NCI-H187 treated with DMSO at 0.1 percent for 48 hours (cell line): Measurements from ENCODE around the gene PLIN4.
"Not testable (repeated sequence)": the region's sequence is repeated elsewhere in the genome, so short reads cannot be mapped to it uniquely, and the experiment has no call there.

Source experiments
- DNase-seq: peaks from one replicate; lab custom pipeline; 2025; lab: John Stamatoyannopoulos, UW

PLIN4 gene

GRCh38 chr19:4518345-4519171, at the start of gene PLIN4:
Gene PLIN4, minus strand, starts transcription at chr19:4518486. Its CDS starts 214 bp downstream, at chr19:4518272.
- no peak for DNase-seq

GRCh38 chr19:4567584-4568071, 49.3 kb upstream of the PLIN4 start:
- no peak for DNase-seq

GRCh38 chr19:4566402-4567051, 48.2 kb upstream of the PLIN4 start:
- no peak for DNase-seq

- not testable (repeated sequence) for DNase-seq
Measured at GRCh38 chr19:4563562-4563961, 45.3 kb upstream of the PLIN4 start.

- DNase-seq: not testable (repeated sequence)
Measured at GRCh38 chr19:4562085-4562484, 43.8 kb upstream of the PLIN4 start.

GRCh38 chr19:4559569-4559968, 41.3 kb upstream of the PLIN4 start, which contains the start of gene SEMA6B:
Gene SEMA6B, minus strand, starts transcription at chr19:4559684. Its CDS starts 1,227 bp downstream, at chr19:4558457.
- no peak for DNase-seq

- DNase-seq: no peak
Measured at GRCh38 chr19:4557971-4558941, 40.0 kb upstream of the PLIN4 start.

- DNase-seq: no peak
Measured at GRCh38 chr19:4557144-4557970, 39.1 kb upstream of the PLIN4 start.

GRCh38 chr19:4556597-4557127, 38.4 kb upstream of the PLIN4 start:
- DNase-seq: no peak

- no peak for DNase-seq
Measured at GRCh38 chr19:4555657-4556561, 37.6 kb upstream of the PLIN4 start.

- no peak for DNase-seq
Measured at GRCh38 chr19:4554717-4555116, 36.4 kb upstream of the PLIN4 start.

GRCh38 chr19:4553775-4554174, 35.5 kb upstream of the PLIN4 start:
- DNase-seq: no peak

GRCh38 chr19:4553092-4553695, 34.9 kb upstream of the PLIN4 start:
- no peak for DNase-seq

- DNase-seq: no peak
Measured at GRCh38 chr19:4552525-4552819, 34.2 kb upstream of the PLIN4 start.

GRCh38 chr19:4550479-4551050, 32.3 kb upstream of the PLIN4 start:
- DNase-seq: no peak

GRCh38 chr19:4550018-4550417, 31.7 kb upstream of the PLIN4 start:
- no peak for DNase-seq

GRCh38 chr19:4548238-4548584, 29.9 kb upstream of the PLIN4 start:
- DNase-seq: no peak

GRCh38 chr19:4547303-4548237, 29.3 kb upstream of the PLIN4 start:
- DNase-seq: no peak
